Activated T-helper 17 cell treated with anti-CD3 and anti-CD28 coated beads, Interleukin-2, amount 50 U/mL, for 72 hours (primary cell): ENCODE results near the gene KRT6C. TPM values are rescaled to one million over a fixed set of nuclear protein-coding genes. Genes with fewer than 3 reads are reported as not detected.
"Not testable (repeated sequence)": the region's sequence is repeated elsewhere in the genome, so short reads cannot be mapped to it uniquely, and the experiment has no call there.

Experiments used
- ATAC-seq: fragments of 150-1000 bp; cut with Tn5 transposase; replicated peaks from 2 replicates; pipeline ENCODE4 v1.10.0; 2021; ENCODE audit warnings: mild to moderate bottlenecking, moderate library complexity
- H3K27ac Mint-ChIP-seq: one replicate; pipeline ENCODE4 v1.8.0; 2022; ENCODE audit warnings: mixed read lengths
- H3K27me3 Mint-ChIP-seq: one replicate; pipeline ENCODE4 v1.8.0; 2022; ENCODE audit warnings: mixed read lengths
- H3K36me3 Mint-ChIP-seq: one replicate; pipeline ENCODE4 v1.8.0; 2022; ENCODE audit warnings: low read depth, mild to moderate bottlenecking, mixed read lengths
- H3K4me1 Mint-ChIP-seq: one replicate; pipeline ENCODE4 v1.8.0; 2022; ENCODE audit warnings: mixed read lengths
- H3K4me3 Mint-ChIP-seq: one replicate; pipeline ENCODE4 v1.8.0; 2022; ENCODE audit warnings: mild to moderate bottlenecking, mixed read lengths
- H3K9me3 Mint-ChIP-seq: one replicate; pipeline ENCODE4 v1.8.0; 2022; ENCODE audit warnings: mixed read lengths
- total RNA-seq, 2 donors: library from RNA; stranded (reverse); gene quantifications; one replicate each; pipeline ENCODE4 v1.2.3, GENCODE V29; 2022

KRT6C gene
- total RNA-seq, 2 donors from 2014 or later: not detected

DNA sequence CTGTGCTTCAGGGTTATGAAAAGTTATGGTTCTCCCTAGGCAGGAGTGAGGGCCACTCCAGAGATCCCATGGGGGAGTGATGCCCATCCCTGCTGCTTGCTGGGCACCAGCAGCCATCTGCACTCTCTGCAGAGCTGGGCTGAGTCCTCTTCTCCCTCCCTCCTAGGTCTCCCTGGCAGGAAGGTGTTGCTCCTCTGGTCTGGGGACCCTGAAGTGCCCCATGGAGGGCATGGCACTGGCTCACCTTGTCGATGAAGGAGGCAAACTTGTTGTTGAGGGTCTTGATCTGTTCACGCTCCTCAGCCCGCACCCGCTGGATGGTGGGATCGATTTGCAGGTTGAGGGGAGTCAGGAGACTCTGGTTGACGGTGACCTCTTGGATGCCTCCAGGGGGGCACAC is 18.8 kb upstream of the KRT6C start:
- H3K36me3 Mint-ChIP-seq, ATAC-seq, H3K4me1 Mint-ChIP-seq, H3K4me3 Mint-ChIP-seq, H3K9me3 Mint-ChIP-seq, H3K27ac Mint-ChIP-seq: not testable (repeated sequence)
- peaks cover 50% of the 10 kb centered on the region for H3K27me3 Mint-ChIP-seq

DNA sequence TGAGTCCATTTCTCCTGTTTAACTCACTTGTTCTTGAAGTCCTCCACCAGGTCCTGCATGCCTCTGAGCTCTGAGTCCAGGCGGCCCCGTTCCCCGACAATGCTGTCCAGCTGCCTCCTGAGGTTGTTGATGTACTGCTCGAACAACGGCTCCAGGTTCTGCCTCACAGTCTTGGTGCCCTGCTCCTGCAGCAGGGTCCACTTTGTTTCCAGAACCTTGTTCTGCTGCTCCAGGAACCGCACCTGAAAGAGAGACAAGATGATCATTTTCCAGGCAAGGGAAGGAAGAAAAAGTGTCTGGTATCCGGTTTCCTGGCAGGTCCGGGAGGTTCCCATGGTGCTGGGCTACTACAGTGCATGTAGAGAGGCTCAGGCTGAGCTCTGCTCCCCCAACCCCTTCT is 17.9 kb upstream of the KRT6C start:
- not testable (repeated sequence) for ATAC-seq, H3K36me3 Mint-ChIP-seq, H3K4me1 Mint-ChIP-seq, H3K27ac Mint-ChIP-seq, H3K9me3 Mint-ChIP-seq, H3K4me3 Mint-ChIP-seq
- H3K27me3 Mint-ChIP-seq: peaks cover 57% of the 10 kb centered on the region

DNA sequence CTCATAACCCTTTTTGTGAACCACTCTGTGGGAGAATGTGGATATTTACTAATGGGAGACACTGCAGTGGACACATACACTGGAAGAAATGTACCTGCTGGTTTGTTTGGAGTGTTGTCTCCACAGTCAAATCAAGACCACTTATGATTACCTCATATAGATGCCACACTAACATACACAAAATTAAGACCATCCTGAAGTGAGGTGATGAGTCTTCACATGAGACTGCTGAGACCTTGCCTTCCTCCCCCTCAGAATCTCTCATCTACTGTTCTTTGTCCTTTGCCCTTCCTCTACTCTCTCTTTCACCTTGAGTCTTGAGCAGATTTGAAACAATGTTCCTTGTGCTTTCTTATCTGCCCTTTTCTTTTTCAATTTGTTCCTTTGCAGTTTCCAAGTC is 15.1 kb upstream of the KRT6C start:
- H3K9me3 Mint-ChIP-seq: peaks cover 5% of the 10 kb centered on the region
- no peak for ATAC-seq
- H3K27me3 Mint-ChIP-seq: peaks cover 57% of the 10 kb centered on the region
- H3K27ac Mint-ChIP-seq: no peak overlapping the region
- no peak overlapping the region for H3K4me3 Mint-ChIP-seq
- no peaks in the 10 kb centered on the region for H3K36me3 Mint-ChIP-seq
- H3K4me1 Mint-ChIP-seq: no peaks in the 10 kb centered on the region

DNA sequence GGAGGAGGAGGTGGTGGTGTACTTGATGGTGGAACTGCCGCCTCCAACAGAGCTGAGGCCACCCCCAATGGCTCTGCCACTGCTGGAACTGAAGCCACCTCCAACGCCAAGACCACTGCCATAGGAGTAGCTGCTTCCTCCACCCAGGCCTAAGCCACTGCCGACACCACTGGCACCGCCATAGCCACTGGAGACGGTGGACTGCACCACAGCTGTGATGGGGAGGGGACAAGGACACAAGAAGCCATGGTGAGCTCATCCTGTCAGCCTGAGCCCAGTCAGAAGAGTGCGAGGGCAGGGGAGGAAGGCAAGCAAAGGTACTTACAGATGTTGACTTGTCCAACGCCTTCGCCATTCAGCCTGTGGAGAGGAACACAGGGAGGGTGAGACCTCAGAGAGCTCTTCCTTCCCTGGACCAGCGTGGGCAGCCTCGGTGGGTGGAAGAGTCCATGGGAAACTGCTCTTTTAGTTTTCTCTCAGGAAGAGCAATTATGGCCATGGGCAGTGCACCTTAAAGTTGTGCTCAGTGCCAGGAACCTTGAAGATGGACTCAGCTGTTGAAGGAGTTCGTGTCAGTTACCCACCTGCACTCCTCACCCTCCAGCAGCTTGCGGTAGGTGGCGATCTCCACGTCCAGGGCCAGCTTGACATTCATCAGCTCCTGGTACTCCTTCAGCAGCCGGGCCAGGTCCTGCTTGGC is 14.3 kb upstream of the KRT6C start:
- not testable (repeated sequence) for H3K36me3 Mint-ChIP-seq, ATAC-seq, H3K9me3 Mint-ChIP-seq, H3K4me3 Mint-ChIP-seq, H3K27ac Mint-ChIP-seq, H3K4me1 Mint-ChIP-seq
- peaks cover 59% of the 10 kb centered on the region for H3K27me3 Mint-ChIP-seq

GRCh38 chr12:52487211-52487610 is 13.6 kb upstream of the KRT6C start:
- Mint-ChIP-seq H3K27ac (no peak overlapping the region), H3K36me3 (no peaks in the 10 kb centered on the region), H3K4me1 (no peaks in the 10 kb centered on the region), H3K27me3 (peaks cover 61% of the 10 kb centered on the region), H3K4me3 (no peak overlapping the region), H3K9me3 (peaks cover 5% of the 10 kb centered on the region)
- no peak for ATAC-seq

GRCh38 chr12:52486166-52487105 is 12.8 kb upstream of the KRT6C start:
- H3K27ac Mint-ChIP-seq: no peak overlapping the region
- peaks cover 5% of the 10 kb centered on the region for H3K9me3 Mint-ChIP-seq
- H3K4me1 Mint-ChIP-seq: no peaks in the 10 kb centered on the region
- H3K36me3 Mint-ChIP-seq: no peaks in the 10 kb centered on the region
- no peak overlapping the region for H3K4me3 Mint-ChIP-seq
- no peak for ATAC-seq
- H3K27me3 Mint-ChIP-seq: peaks cover 55% of the 10 kb centered on the region

DNA sequence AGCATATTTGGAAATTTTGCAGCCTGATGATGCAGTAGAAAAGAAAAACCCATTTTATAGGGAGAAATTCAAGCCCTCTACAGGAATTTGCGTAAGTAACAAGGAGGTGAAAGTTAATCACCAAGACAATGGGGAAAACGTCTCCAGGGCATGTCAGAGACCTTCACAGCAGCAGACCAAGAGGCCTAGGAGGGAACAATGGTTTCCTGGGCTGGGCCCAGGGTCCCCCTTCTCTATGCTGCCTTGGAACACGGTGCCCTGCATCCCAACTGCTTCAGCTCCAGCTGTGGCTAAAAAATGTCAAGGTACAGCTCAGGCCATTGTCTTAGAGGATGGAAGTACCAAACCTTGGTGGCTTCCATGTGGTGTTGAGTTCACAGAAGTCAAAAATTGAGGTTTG is 6.5 kb upstream of the KRT6C start:
- no peaks in the 10 kb centered on the region for H3K4me1 Mint-ChIP-seq
- no peak overlapping the region for H3K4me3 Mint-ChIP-seq
- ATAC-seq: no peak
- peaks cover 2% of the 10 kb centered on the region for H3K9me3 Mint-ChIP-seq
- peaks cover 37% of the 10 kb centered on the region for H3K27me3 Mint-ChIP-seq
- H3K36me3 Mint-ChIP-seq: no peaks in the 10 kb centered on the region
- no peak overlapping the region for H3K27ac Mint-ChIP-seq

- Mint-ChIP-seq H3K4me3 (no peak overlapping the region), H3K9me3 (no peaks in the 10 kb centered on the region), H3K36me3 (no peaks in the 10 kb centered on the region), H3K27me3 (peaks cover 21% of the 10 kb centered on the region), H3K27ac (no peak overlapping the region), H3K4me1 (no peaks in the 10 kb centered on the region)
- no peak for ATAC-seq
These were observed 4.0 kb upstream of the KRT6C start for GRCh38 chr12:52477651-52478050.

DNA sequence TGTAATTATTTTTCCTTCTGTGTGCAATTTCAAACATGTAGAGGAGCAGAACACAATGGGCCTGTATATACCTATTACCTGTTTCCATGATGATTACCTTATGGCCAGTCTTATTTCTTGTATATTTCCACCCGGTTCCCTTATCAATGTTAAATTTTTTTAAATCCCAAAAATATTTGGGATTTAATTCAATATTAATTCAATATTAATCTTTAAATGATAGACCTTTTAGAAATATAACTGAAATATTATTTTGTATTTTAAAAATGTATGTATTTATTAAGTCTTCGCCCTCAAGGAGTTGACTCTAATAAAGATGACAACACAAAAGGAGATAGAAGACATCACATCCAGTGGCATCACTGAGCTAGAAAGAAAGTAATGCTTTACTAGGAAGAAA is 607 bp upstream of the KRT6C start:
- Mint-ChIP-seq H3K4me3 (no peak overlapping the region), H3K27me3 (peaks cover 18% of the 10 kb centered on the region), H3K36me3 (no peaks in the 10 kb centered on the region), H3K9me3 (no peaks in the 10 kb centered on the region), H3K4me1 (no peaks in the 10 kb centered on the region), H3K27ac (no peak overlapping the region)
- ATAC-seq: no peak

- Mint-ChIP-seq H3K9me3 (no peaks in the 10 kb centered on the region), H3K36me3 (no peaks in the 10 kb centered on the region), H3K4me1 (no peaks in the 10 kb centered on the region), H3K27me3 (peaks cover 29% of the 10 kb centered on the region), H3K4me3 (no peak overlapping the region), H3K27ac (no peak overlapping the region)
- no peak for ATAC-seq
These were observed 3.8 kb downstream of the KRT6C start for GRCh38 chr12:52469853-52470252.

DNA sequence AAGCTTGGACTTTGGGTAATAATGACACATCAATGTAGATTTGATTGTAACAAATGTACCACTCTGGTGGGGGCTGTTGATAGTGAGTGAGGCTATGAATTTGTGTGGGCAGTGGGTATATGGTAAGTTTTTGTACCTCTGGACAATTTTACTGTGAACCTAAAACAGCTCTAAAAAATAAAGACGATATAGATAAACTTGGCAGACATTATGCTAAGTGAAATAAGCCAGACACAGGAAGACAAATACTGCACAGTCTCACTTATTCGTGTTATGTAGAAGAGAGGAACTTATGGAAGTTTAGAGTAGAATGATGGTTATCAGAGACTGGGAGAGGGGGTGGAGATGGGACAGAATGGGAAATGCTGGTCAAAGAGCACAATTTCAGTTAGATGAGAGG is 8.7 kb downstream of the KRT6C start:
- H3K27me3 Mint-ChIP-seq: peaks cover 36% of the 10 kb centered on the region
- H3K4me3 Mint-ChIP-seq: no peak overlapping the region
- H3K36me3 Mint-ChIP-seq: no peaks in the 10 kb centered on the region
- H3K9me3 Mint-ChIP-seq: no peaks in the 10 kb centered on the region
- no peaks in the 10 kb centered on the region for H3K4me1 Mint-ChIP-seq
- no peak overlapping the region for H3K27ac Mint-ChIP-seq
- no peak for ATAC-seq

DNA sequence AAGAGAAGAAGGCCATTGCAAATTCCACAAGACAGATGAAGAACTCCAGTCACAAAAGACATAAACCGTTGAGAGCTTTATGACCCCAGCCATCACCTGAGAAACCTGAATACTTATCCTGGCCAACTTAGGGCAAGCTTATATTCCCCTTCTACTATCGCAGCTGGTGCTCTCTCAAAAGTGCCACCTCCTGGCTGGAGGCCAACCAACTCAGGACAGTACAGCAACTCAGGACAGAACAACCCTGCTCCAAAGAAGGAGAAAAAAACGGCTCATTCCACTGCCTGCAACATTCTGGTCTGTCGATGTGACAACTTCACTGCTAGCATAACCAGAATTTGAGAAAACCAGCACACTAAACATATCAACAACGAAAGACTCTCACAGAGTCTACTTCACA is 11.9 kb downstream of the KRT6C start:
- no peak for ATAC-seq
- H3K4me1 Mint-ChIP-seq: no peaks in the 10 kb centered on the region
- no peak overlapping the region for H3K27ac Mint-ChIP-seq
- H3K27me3 Mint-ChIP-seq: peaks cover 22% of the 10 kb centered on the region
- no peaks in the 10 kb centered on the region for H3K9me3 Mint-ChIP-seq
- H3K36me3 Mint-ChIP-seq: no peaks in the 10 kb centered on the region
- H3K4me3 Mint-ChIP-seq: no peak overlapping the region

GRCh38 chr12:52458861-52459260 is 14.7 kb downstream of the KRT6C start:
- no peak overlapping the region for H3K4me3 Mint-ChIP-seq
- H3K27me3 Mint-ChIP-seq: peaks cover 15% of the 10 kb centered on the region
- no peak for ATAC-seq

GRCh38 chr12:52455821-52456220 is 17.8 kb downstream of the KRT6C start:
- ATAC-seq: no peak
- H3K27ac Mint-ChIP-seq: no peak overlapping the region
- no peaks in the 10 kb centered on the region for H3K36me3 Mint-ChIP-seq
- H3K27me3 Mint-ChIP-seq: peaks cover 8% of the 10 kb centered on the region
- no peaks in the 10 kb centered on the region for H3K4me1 Mint-ChIP-seq
- no peak overlapping the region for H3K4me3 Mint-ChIP-seq
- no peaks in the 10 kb centered on the region for H3K9me3 Mint-ChIP-seq

More at GRCh38 chr12:52458861-52459260, 14.7 kb downstream of the KRT6C start:
- H3K27ac Mint-ChIP-seq: no peak overlapping the region
- no peaks in the 10 kb centered on the region for H3K36me3 Mint-ChIP-seq
- no peaks in the 10 kb centered on the region for H3K4me1 Mint-ChIP-seq
- H3K9me3 Mint-ChIP-seq: no peaks in the 10 kb centered on the region
